ENCODE results near the gene CYP2A6. TPM values are rescaled to one million over a fixed set of nuclear protein-coding genes. Genes with fewer than 3 reads are reported as not detected.

The CYP2A6 gene
- total and polyA plus RNA-seq, 2 of the 4 experiments (the other 2 are of a cell fraction) = not detected

GRCh38 chr19:40806423-40807146, 43.7 kb downstream of the CYP2A6 start:
- DNase-seq = peak; percentile 95
- no peak overlapping the region for H3K27ac ChIP-seq (ENCODE audit: insufficient read depth, low read length)
- peak; percentile 48 for ATAC-seq (ENCODE audit: low read depth)
- peak overlapping the region; percentile 16 for H2AFZ ChIP-seq (replicated peaks; ENCODE audit: low read length, poor library complexity)
- H2BK20ac ChIP-seq (ENCODE audit: low read depth, low read length) = no peak overlapping the region
- H2BK5ac ChIP-seq (ENCODE audit: low read depth, low read length, poor library complexity, severe bottlenecking) = no peak overlapping the region
- H2AK5ac ChIP-seq (ENCODE audit: low read depth, low read length) = peak overlapping the region; percentile 44; the same call in 1 of the 2 replicates
- intact Hi-C loops (cut with micrococcal nuclease) = loop anchor here (5.0 kb wide), 1 partner anchor 144 kb away; no protein-coding TSS in a partner anchor
- ChIA-PET POLR2A (ENCODE audit: unreplicated experiment) (interaction anchor here (0.6 kb wide), 1 partner anchor 52 kb away, joined by 4 read pairs; no protein-coding TSS in a partner anchor), CTCF (interaction anchor here (0.8 to 1.5 kb wide), 6 partner anchors 8 to 73 kb away, joined by 3 to 5 read pairs (median 3); partner anchors contain the start of gene EGLN2)
- peak overlapping the region; percentile 18; the same call in 1 of the 2 replicates for H3K23ac ChIP-seq (ENCODE audit: low read depth, low read length)
- H3K14ac ChIP-seq (replicated peaks; ENCODE audit: low read depth, low read length) = no peak overlapping the region
- no peak overlapping the region for H3K9ac ChIP-seq (ENCODE audit: low read depth, low read length)
- H2BK120ac ChIP-seq (ENCODE audit: low read depth, low read length) = no peak overlapping the region
- dilution Hi-C loops (cut with HindIII; ENCODE audit: low sequenced_read_pairs, unreplicated experiment) = no loop called here
- 45% methylated on average over 9 of the region's 26 CpGs; no CpG with 5 or more reads in 1 of the 2 experiments for WGBS, 2 experiments (ENCODE audit: extremely low coverage in 2 of 2, insufficient read length in 1 of 2)
- H4K8ac ChIP-seq (ENCODE audit: low read depth in 2 of 2, low read length in 2 of 2) = peak overlapping the region in 1 of 2 experiments; percentile 1; a peak in 1 of 4 replicates
- H3K18ac ChIP-seq (ENCODE audit: low read depth, low read length) = no peak overlapping the region
- peaks cover 28% of the 10 kb centered on the region for H3K4me1 ChIP-seq (ENCODE audit: control insufficient read depth, insufficient read depth, low read length)
- H4K20me1 ChIP-seq (ENCODE audit: insufficient read depth, low read length) = peaks cover 81% of the 10 kb centered on the region
- H4K91ac ChIP-seq (ENCODE audit: insufficient read depth, low read depth, low read length) = no peak overlapping the region
- 0 out of 2 replicates have a peak overlapping the region, but pooled peaks have one; percentile 7 for H3K4ac ChIP-seq (ENCODE audit: low read depth, low read length)
- H2AK9ac ChIP-seq (replicated peaks; ENCODE audit: low read depth, low read length, poor library complexity) = peak overlapping the region; percentile 56
- in situ Hi-C loops (cut with MboI; ENCODE audit: low sequenced_read_pairs) = loop anchor here (5.0 kb wide), 1 partner anchor 144 kb away; no protein-coding TSS in a partner anchor
- peaks cover 24 to 88% of the 10 kb centered on the region in 2 experiments for H3K79me1 ChIP-seq (ENCODE audit: low read depth in 1 of 2, low read length in 2 of 2)
- no peak overlapping the region for H2BK15ac ChIP-seq (ENCODE audit: low read depth, low read length)
- H3K56ac ChIP-seq (ENCODE audit: extremely low read depth, insufficient read depth, low read length) = no peak overlapping the region
- H3K4me2 ChIP-seq (ENCODE audit: low read depth, low read length) = peak overlapping the region; percentile 9; the same call in 1 of the 2 replicates
- H4K5ac ChIP-seq (ENCODE audit: low read depth, low read length) = no peak overlapping the region
- H3K27me3 ChIP-seq (ENCODE audit: control insufficient read depth, insufficient read depth, low read length) = no peaks in the 10 kb centered on the region
- peaks cover 30% of the 10 kb centered on the region for H3K9me1 ChIP-seq (ENCODE audit: insufficient read depth, low read length)
- peaks cover 61% of the 10 kb centered on the region for H3K36me3 ChIP-seq (ENCODE audit: control insufficient read depth, insufficient read depth, low read length)
- BruUV-seq (replicated peaks) = no TSS peak
- no peak overlapping the region for H3K4me3 ChIP-seq (ENCODE audit: insufficient read depth, low read depth, low read length)
- no peaks in the 10 kb centered on the region for H3K9me3 ChIP-seq (ENCODE audit: control insufficient read depth, insufficient read depth, low read length)
- TF ChIP-seq CEBPB (IDR thresholded peaks at IDR 0.05; ENCODE audit: low read depth, low read length) = no peak
- TF ChIP-seq NFE2L2 (IDR thresholded peaks at IDR 0.05; ENCODE audit: low read depth, low read length) = no peak
- no peak for TF ChIP-seq MAFK (IDR thresholded peaks at IDR 0.05; ENCODE audit: low read depth, low read length)
- peak; percentile 74 for TF ChIP-seq SMC3 (IDR thresholded peaks at IDR 0.05; ENCODE audit: low read depth, low read length)
- TF ChIP-seq CTCF (conservative IDR thresholded peaks at IDR 0.05; ENCODE audit: low read depth, low read length) = peak; percentile 92
- TF ChIP-seq USF2 (IDR thresholded peaks at IDR 0.05; ENCODE audit: low read depth, low read length) = no peak
- no peak for TF ChIP-seq ELK1 (IDR thresholded peaks at IDR 0.05; ENCODE audit: borderline replicate concordance, low read depth, low read length)
- TF ChIP-seq MXI1 (IDR thresholded peaks at IDR 0.05; ENCODE audit: borderline replicate concordance, low read depth, low read length) = peak; percentile 73; the same call in 1 of the 2 replicates
- TF ChIP-seq FOS (IDR thresholded peaks at IDR 0.05; ENCODE audit: low read depth, low read length) = no peak
- TF ChIP-seq CHD1 (IDR thresholded peaks at IDR 0.05; ENCODE audit: low read depth, low read length) = no peak
- TF ChIP-seq RFX5 (IDR thresholded peaks at IDR 0.05; ENCODE audit: low read depth, low read length) = no peak
- peak; percentile 98 for TF ChIP-seq MAZ (IDR thresholded peaks at IDR 0.05; ENCODE audit: borderline replicate concordance, low read depth, low read length)
- no peak for TF ChIP-seq POLR2A (IDR thresholded peaks at IDR 0.05; ENCODE audit: low read depth, low read length)
- peak; percentile 83 for TF ChIP-seq BHLHE40 (IDR thresholded peaks at IDR 0.05; ENCODE audit: low read depth, low read length)

Data from IMR-90 (cell line).